MM.1S (cell line): Measurements from ENCODE around the gene GFAP.

Source experiments
- CTCF ChIP-seq: fragments of 300-600 bp; sonication (generic); IDR thresholded peaks from 2 replicates; pipeline ENCODE4 v1.5.1; 2016; ENCODE audit warnings: antibody characterized with exemption, low read length, mixed read lengths
- EZH2 ChIP-seq: fragments of 300-600 bp; sonication (generic); optimal IDR thresholded peaks from 2 replicates; pipeline ENCODE3; 2017; ENCODE audit warnings: low read depth, mild to moderate bottlenecking, antibody characterized with exemption, low read length, mixed read lengths
- EZH2phosphoT487 ChIP-seq: fragments of 300-600 bp; sonication (generic); IDR thresholded peaks from 2 replicates; pipeline ENCODE4 v1.6.1; 2018; ENCODE audit warnings: antibody characterized with exemption, low read length

DNA sequence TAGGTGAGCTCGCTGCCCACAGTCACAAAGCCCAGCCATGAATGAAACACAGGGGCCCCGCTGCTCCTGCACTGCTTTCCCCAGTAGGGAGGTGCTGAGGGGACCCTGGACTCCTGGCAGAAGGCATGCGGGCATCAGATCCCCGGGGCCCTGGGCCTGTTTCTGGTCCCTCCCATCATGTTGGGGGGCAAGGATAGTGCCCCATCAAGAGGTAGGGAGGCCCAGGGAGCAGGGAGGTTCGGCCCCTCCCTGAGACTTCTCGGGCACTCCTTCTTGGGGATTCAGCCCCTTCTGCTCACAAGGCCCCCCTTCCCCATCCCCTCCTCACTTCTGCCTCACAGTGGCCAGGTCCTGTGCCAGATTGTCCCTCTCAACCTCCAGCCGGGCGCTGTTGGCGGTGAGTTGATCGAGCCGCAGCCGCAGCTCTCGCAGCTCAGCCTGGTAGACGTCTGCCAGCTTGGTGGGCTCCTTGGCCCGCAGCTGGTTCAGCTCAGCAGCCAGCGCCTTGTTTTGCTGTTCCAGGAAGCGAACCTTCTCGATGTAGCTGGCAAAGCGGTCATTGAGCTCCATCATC, 515 bp downstream of the GFAP start:
- TF ChIP-seq EZH2phosphoT487 (no peak), EZH2 (no peak), CTCF (no peak)
